GM18505 (cell line): ENCODE results near the gene CCDC102B.
"Not testable (repeated sequence)": the region's sequence is repeated elsewhere in the genome, so short reads cannot be mapped to it uniquely, and the experiment has no call there.

ENCODE experiments used
- ATAC-seq: cut with Tn5 transposase; IDR thresholded peaks from one replicate; pipeline ENCODE4 v1.9.1; 2021; ENCODE audit not compliant: unreplicated experiment
- POLR2A ChIP-seq: IDR thresholded peaks from 4 replicates; pipeline ENCODE4 v1.6.1; 2011; ENCODE audit warnings: borderline replicate concordance; ENCODE audit not compliant: insufficient read depth, insufficient read length; ENCODE audit errors: extremely low read depth

The CCDC102B gene

DNA sequence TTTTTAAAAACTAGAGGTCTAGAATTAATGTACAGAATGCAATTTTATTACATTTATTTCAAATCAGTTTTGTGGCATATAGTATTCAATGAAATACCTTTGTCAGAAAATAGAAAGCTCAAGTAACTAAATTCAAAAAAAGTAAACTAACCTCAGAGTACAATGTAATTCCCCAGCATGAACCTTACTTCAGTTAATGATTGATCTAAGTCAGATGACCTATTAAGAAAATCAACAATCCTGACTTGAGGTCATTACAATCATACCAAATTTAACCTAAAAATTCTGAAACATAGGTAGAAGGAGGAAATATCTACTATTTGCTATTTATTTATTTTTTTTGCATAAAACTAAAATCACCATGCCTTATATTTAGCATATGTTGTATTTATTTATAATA is 142.9 kb downstream of the CCDC102B start:
- no peak for ATAC-seq
- TF ChIP-seq POLR2A, result no peak

DNA sequence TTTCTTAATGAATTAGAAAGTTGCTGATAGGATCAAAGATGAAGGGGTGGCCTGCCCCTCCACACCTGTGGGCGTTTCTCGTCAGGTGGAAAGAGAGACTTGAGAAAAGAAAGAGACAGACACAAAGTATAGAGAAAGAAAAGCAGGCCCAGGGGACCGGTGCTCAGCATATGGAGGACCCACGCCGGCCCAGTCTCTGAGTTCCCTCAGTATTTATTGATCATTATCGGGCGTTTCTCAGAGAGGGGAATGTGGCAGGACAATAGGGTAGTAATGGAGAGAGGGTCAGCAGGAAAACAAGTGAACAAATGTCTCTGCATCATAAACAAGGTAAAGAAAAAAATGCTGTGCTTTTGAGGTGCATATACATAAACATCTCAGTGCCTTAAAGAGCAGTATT is 144.3 kb downstream of the CCDC102B start:
- TF ChIP-seq POLR2A, result no peak
- no peak for ATAC-seq

DNA sequence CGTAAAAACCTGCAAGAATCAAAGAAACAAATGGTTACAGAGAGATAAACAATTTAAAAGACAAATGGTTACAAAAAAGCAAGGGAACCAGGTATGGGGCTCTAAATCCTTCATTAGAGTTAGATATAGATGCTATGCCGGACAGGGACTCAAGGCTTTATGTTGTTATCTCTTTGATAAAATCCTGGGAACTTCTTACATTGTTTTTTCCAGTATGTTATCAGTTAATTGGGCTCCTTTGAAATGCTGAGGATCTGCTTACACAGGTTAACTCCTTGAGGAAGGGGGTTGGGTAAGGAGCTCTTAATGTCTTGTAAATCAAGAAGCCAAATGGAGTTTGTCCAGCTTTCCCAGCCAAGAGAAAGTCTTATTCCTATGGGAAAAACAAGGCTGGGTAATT is 146.0 kb downstream of the CCDC102B start:
- ATAC-seq, result not testable (repeated sequence)

DNA sequence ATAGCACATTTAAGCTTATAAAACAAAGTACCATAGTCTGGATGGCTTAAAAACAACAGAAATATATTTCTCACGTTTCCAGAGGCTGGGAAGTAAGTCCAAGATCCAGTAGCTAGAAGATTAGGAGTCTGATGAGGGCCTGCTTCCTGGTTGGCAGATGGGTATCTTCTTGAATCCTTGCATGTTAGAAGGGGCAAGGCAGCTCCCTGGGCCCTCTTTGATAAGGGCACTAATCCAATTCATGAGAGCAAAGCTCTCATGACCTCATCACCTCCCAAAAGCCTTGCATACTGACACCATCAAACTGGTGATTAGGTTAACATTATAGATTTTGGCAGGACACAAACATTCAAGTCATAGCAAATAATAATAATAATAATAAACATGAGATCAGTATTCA is 146.4 kb downstream of the CCDC102B start:
- no peak for TF ChIP-seq POLR2A
- no peak for ATAC-seq

DNA sequence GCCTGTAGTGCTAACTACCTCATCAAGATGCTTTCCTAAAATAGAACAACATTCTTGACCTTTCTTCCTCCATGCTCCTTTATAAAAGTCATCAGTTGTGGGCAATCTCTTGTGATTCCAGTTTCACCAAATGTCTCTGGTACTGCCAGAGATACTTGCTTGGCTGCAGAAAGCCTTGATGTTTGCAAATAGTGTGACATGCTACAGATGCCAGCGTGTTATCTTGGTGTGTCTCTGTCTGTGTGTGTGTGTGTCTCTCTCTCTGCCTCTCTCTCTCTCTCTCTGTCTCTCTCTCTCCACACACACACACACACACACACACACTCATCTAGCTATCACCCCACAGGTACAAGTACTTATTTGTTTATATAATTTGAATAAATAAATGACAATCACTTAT is 146.9 kb downstream of the CCDC102B start:
- ATAC-seq, result no peak
- no peak for TF ChIP-seq POLR2A

DNA sequence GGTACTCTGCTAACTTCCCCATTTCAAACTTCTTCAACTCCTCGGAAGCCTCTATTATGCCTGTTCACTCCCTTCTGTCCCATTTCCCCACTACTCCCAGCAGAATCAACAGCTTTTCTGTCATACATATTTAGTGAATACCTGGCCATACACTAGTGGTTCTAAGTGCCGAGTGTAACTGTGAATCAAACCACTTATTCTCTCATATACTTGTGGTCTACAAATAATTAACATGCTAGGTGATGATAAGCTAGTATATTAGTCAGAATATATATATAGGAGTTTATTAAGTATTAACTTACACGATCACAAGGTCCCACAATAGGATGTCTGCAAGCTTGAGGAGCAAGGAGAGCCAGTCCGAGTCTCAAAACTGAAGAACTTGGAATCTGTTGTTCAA is 150.7 kb downstream of the CCDC102B start:
- ATAC-seq, result no peak
- TF ChIP-seq POLR2A, result no peak

DNA sequence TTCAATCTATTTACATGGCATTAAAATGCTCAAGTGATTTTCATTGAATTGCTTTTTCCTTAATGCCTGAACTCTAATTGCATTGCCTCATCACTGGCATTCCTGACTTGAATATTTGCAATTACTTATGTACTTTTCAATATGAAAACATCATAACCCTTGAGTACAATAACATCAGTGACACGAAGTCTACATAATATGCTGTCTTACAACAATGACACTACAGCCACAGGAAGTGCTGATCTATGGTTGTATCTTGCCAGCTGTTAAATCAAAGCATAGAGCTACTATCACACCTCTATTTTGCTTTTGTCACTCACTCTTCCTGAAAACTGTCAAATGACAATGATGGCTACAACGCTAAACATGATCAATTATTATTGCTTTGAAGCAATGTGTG is 156.9 kb downstream of the CCDC102B start:
- no peak for ATAC-seq
- no peak for TF ChIP-seq POLR2A

DNA sequence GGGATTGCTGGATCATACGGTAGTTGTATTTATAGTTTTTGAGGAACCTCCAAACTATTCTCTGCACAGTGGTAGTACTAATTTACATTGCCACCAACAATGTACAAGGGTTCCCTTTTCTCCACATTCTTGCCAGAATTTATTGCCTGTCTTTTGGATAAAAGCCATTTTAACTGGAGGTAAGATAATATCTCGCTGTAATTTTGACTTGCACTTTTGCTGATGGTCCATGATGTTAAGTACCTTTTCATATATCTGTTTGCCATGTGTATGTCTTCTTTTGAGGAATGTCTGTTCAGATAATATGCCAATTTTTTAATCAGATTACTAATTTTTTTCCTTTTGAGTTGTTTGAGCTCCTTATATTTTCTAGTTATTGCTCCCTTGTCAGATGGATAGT is 158.8 kb downstream of the CCDC102B start:
- no peak for ATAC-seq
- no peak for TF ChIP-seq POLR2A

DNA sequence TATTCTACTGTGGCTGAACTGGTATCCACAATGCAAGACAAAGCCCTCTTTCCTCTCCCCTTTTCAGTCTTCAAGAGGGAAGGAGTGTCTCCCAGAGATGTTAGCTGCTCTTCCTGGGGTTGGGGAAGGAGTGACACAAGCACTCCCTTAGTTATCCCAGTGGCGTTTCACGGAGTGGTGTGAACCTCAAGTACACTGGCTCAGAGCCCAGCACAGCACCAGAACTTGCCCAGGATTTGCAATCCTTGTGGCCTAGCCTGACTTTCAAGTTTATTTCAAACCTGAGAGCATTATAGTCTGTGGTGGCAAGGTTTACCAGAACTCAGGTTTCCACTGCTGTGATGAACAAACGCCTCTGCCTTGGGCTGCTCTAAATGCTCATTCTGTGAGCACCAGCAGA is 162.5 kb downstream of the CCDC102B start:
- ATAC-seq, result no peak

DNA sequence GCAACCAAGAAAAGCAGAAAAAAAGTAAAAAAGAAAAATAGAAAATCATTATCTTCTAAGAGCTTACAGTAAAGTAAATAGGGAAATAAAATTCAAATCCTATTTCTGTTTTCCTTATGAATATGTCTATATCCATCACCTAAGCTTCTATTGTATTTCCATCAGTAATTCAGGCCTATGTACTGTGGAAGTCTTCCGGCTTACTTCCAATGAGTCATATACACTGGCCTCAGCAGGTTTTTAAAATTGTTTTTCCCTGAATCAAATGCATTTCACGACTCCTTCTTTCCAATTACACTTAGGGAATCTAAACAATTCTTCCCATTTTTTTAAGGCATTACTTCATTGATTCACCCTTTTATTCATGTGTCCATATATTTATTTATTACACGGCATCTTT is 164.7 kb downstream of the CCDC102B start:
- no peak for ATAC-seq

More for the DNA sequence above, 162.5 kb downstream of the CCDC102B start:
- TF ChIP-seq POLR2A, result no peak

DNA sequence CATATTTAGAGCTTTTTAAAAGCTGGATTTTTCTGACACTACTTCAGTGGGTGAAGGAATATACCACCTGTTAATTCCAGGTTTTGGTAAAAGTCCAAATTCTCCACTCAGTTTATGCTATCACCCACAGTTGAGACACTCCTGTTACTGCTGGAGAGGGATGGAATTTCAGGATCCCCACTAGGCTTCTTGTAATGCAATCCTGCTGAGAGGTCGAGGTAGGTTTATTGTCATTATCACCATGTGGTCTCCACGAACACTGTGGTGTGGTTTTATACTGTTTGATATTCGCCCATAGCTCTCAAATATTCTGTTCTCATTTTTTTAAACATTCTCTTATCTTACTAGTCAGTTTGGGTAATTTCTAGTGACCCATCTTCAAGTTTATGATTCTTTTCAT is 167.9 kb downstream of the CCDC102B start:
- ATAC-seq, result no peak
- TF ChIP-seq POLR2A, result no peak

More for the DNA sequence above, 164.7 kb downstream of the CCDC102B start:
- no peak for TF ChIP-seq POLR2A

DNA sequence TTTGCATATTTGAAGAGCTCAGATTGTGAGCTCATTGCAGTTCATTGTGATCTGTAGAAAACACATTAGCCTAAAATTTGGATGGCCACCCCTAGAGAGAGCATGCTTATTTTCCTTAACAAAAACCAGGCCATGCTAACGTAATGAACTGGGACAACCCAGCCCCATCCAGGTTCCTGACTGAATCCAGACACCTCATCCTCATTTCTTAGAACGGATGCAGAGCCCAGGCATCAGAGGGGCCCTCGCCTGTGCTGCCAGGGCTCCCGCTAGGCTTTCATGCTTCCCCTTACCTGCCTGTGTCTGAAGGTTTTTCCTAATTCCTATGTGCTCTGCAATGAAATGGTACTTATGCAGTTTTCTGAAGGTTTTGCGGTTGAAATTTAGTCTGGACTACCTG is 171.1 kb downstream of the CCDC102B start:
- no peak for TF ChIP-seq POLR2A
- ATAC-seq, result no peak

DNA sequence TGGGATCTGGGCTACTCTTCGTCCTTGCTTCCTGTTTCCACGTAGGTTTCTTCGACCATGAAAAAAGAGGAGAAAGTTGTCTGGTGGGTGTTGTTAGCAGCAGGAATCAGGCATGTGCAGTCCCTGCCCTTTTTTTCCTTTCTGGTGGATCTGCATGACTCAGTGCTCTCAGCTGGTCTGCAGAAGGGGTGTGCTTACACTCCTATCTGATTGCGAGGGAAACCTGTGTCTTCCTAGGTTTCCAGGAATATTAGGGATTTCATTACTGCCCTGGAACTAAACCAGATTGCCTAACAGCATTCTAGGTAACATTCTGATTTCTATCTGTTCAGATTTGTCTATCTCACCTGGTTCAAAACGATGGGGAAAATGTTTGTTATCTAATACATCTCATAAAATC is 174.3 kb downstream of the CCDC102B start:
- ATAC-seq, result no peak
- no peak for TF ChIP-seq POLR2A

DNA sequence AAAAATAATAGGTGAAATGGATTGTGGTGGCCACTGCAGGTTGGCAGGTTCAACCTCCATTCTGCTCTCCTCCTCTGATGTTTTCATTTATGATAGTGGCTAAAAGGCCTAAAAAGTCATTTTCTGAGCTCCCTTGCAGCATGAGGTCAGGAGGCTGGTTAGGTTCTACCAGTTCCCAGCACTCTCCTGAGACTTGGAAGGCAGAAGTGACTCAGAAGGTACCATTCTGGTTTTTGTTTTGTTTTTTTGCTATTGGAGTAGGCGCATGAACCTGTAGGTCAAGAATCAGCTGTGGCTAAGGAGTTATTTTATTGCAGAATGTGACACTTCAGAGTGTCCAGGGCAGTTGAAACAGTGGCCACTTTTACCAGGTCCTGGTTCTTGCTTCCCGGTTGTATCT is 181.9 kb downstream of the CCDC102B start:
- no peak for TF ChIP-seq POLR2A
- ATAC-seq, result no peak

DNA sequence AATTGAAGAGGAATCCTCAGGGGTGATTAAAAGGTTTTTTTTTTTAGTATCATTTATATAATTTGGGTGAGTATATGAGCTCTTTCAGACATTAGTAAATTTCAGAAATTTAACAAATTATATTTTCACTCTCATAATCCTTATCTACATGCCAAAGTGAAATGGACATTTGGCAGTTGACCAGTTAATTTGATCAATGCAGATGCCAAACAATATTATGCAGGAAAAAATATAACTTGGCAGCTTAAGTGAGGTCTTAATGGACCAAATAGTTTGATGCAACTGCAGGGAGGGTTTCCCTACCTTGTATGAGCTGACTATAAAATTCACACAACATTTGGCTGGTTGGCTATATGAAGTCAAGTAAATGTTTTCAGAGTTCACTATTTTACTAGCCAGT is 185.2 kb downstream of the CCDC102B start:
- ATAC-seq, result no peak
- no peak for TF ChIP-seq POLR2A
